ENCODE results near the gene SWT1.

DNA sequence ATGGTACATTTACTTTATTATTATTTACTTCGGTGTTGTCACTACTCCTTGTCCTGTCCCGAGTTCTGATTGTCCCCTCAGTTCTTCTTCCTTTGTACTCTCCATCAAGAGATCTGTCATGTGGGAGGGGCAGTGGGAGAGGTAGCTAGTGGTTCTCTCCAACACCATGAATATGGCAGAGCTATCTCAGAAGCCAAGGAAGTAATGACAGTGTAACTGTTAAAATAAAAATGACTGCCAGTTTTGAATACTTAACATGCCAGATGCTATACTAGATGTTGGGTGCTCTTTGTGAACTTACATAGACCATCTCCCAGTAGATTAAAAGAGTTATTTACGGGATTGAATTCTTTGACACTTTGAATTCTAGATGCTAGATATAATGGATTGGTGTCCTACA is 131.5 kb downstream of the SWT1 start:
- TF ChIP-seq CTCF (IDR thresholded peaks at IDR 0.05): no peak
- no peak for TF ChIP-seq REST (IDR thresholded peaks at IDR 0.05; ENCODE audit: insufficient read depth in 1 of 2, low read depth in 2 of 2, low read length in 1 of 2)
- TF ChIP-seq POLR2AphosphoS5 (IDR thresholded peaks at IDR 0.05; ENCODE audit: low read depth, low read length): no peak

Data from Panc1 (cell line).